Measurements from ENCODE around the gene NEK11. TPM values are rescaled to one million over a fixed set of nuclear protein-coding genes. Genes with fewer than 3 reads are reported as not detected.

Gene NEK11, protein sequence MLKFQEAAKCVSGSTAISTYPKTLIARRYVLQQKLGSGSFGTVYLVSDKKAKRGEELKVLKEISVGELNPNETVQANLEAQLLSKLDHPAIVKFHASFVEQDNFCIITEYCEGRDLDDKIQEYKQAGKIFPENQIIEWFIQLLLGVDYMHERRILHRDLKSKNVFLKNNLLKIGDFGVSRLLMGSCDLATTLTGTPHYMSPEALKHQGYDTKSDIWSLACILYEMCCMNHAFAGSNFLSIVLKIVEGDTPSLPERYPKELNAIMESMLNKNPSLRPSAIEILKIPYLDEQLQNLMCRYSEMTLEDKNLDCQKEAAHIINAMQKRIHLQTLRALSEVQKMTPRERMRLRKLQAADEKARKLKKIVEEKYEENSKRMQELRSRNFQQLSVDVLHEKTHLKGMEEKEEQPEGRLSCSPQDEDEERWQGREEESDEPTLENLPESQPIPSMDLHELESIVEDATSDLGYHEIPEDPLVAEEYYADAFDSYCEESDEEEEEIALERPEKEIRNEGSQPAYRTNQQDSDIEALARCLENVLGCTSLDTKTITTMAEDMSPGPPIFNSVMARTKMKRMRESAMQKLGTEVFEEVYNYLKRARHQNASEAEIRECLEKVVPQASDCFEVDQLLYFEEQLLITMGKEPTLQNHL
- 6.1 and 13.3 TPM in 2 replicates for total RNA-seq (2014; rRNA removed)
- 5.1 TPM for polyA plus RNA-seq (2012)

DNA sequence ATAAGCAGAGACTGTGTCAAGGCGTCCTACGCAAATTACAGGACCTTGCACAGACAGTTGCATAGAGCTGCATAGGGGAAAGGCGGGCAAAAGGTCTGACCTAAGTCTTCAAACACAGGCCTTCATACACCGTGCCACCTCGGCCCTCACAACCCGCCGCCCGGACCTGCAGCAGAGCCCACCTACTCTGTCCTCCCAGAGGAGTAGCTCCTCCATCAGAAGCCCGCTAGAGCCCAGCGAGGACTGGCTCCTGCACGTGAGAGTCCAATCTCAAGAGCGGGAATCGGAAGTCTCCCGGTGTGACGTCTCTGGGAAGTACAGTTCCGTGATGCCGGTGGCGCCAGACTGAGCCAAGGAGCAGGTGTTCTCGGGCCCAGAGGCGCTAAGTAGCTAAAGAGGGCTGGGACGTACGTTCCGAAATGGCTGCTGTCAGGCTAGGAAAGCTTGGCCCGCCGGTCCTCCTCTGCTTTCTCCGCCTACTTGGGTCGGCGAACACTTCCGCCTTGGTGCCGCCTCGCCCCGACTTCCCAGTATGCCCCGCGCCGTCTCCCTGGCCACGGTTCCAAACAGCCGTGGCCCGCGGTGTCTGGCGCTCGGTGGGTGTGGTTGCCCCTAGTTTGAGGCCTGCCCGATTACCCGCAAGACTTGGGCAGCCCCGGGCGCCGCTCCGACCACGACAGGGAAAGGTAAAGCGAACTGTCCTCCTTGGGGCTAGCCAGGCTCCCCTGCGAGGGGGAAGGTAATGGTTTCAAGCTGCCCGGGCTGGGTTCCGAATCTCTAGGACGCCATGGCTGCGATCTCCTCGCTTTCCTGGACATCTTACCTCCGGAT is at the start of gene NEK11, which contains the start of gene ASTE1:
NEK11 (plus strand) TSS at position 557 of the 831 bp plus-strand sequence. CDS start 2,832 bp downstream, outside the sequence.
ASTE1 (minus strand) TSS at position 505 of the 831 bp plus-strand sequence. CDS start 1,519 bp downstream, outside the sequence.
- peak; percentile 83 for DNase-seq (ENCODE audit: low read depth)

DNA sequence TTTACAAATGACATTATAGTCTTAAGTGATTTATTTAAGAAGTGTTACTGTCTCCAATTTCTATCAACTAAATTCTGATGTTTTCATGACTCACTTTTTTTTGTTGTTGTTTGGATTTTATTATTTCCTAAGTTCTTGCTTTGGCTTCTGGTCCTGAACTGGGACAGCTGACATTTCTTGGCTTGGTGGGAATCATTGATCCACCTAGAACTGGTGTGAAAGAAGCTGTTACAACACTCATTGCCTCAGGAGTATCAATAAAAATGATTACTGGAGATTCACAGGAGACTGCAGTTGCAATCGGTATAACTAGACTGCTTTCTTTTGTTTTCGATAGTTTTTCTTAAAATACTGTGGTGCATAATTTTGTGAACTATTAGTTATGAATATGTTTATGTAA is 47.6 kb upstream of the NEK11 start:
- peak; percentile 25 for DNase-seq (ENCODE audit: low read depth)

DNA sequence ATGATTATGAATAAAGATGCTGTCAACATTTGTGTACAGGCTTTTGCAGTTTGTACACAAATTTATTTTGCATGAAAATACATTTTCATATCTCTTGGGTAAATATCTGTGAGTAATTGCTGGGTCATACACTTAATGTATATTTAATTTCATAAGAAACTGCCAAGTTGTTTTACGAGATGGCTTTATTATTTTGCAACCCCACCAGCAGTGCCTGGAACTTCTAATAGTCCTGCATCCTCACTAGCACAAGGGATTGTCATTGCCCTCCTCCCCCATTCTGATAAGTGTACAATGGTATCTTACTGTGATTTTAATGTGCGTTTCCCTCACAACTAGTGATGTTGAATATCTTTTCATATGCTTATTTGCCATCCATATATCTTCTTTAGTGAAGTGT is 45.2 kb upstream of the NEK11 start:
- no peak for DNase-seq (ENCODE audit: low read depth)

GRCh38 chr3:130990282-130990681 is 36.4 kb upstream of the NEK11 start:
- DNase-seq (ENCODE audit: low read depth), result no peak

DNA sequence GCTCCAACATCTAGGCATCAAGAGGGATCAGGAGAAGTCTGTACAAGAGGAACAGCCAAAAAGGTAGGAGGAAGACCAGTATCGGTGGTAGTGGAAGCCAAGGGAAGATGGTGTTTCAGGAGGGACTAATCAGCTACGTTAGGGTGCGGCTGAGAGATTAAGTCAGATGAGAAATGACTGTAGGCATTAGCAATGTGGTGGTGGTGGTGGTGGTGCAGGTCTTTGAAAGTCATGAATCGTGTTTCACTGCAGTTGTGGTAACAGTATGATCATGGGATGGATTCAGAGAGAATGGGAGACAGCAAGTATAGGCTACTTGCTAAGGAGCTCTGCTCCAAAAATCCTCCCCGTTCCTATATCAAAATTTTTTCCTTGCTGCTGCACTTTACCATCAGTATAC is 35.6 kb upstream of the NEK11 start:
- DNase-seq (ENCODE audit: low read depth), result no peak

GRCh38 chr3:130992344-130992743 is 34.3 kb upstream of the NEK11 start:
- DNase-seq (ENCODE audit: low read depth), result no peak

GRCh38 chr3:130997289-130997688 is 29.4 kb upstream of the NEK11 start:
- DNase-seq (ENCODE audit: low read depth), result no peak

DNA sequence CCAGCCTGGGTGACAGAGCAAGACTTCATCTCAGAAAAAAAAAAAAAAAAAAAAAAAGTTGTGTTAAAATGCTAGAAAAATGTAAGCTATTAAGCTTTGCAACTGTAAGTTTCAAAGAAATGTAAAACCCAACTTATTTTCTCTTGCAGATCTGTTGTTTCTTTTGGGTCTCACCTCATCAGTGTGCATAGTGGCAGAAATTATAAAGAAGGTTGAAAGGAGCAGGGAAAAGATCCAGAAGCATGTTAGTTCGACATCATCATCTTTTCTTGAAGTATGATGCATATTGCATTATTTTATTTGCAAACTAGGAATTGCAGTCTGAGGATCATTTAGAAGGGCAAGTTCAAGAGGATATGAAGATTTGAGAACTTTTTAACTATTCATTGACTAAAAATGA is 25.6 kb upstream of the NEK11 start:
- DNase-seq (ENCODE audit: low read depth), result no peak

GRCh38 chr3:131004603-131005002 is 22.1 kb upstream of the NEK11 start:
- DNase-seq (ENCODE audit: low read depth), result no peak

DNA sequence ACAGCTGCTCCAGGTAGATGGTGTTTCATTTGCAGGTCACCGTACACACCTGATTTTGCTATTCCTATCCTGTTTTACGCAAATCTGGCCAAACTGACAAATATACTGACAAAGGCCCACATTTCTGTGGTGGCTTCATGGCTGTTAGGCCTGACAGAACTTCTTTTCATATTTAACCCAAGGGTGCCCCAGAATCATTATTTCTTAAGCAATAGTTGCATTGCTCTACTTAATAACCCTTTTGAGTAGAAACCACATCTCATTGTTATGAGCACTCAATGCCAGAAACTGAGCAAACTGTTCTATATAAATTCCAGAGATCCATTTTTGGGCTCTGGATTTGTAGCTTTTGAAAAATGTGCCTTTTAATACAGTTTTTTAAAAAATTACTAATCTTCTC is 19.4 kb upstream of the NEK11 start:
- no peak for DNase-seq (ENCODE audit: low read depth)

GRCh38 chr3:131007782-131008181 is 18.9 kb upstream of the NEK11 start:
- DNase-seq (ENCODE audit: low read depth), result no peak

DNA sequence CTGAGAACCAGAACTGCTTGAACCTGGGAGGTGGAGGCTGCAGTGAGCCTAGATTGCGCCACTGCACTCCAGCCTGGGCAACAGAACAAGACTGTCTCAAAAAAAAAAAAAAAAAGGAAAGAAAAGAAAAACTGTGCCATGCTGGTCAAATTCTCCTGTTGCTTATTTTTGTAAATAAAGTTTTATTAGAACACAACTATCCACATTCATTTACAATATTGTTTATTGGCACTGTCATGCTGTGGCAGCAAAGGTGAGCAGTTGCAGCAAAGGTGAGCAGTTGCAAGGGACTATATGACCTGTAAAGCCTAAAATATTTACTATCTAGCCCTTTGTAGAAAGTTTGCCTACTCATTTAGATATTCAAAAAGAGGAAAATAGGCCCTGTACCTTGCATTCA is 18.4 kb upstream of the NEK11 start:
- no peak for DNase-seq (ENCODE audit: low read depth)

DNA sequence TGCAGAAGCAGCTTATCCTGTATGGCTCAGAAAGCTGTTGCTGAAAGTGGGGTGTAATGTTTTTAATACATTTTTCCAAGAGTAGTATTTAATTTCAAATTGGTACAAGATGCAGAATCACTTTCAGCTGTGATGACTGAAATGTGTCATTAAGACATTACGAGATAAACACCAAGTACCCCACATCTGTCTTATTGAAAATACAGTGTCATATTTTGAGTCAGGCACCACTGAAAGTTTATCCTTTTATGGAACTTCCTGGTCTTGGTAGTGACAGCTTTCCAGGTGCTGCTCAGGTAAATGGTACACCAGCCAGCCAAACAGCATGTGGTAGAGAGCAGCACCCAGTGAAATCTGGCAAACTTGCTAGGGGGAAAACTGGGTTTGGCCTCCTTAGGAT is 17.0 kb upstream of the NEK11 start:
- no peak for DNase-seq (ENCODE audit: low read depth)

GRCh38 chr3:131018970-131019369 is 7.7 kb upstream of the NEK11 start:
- no peak for DNase-seq (ENCODE audit: low read depth)

- DNase-seq (ENCODE audit: low read depth), result peak; percentile 74
Measured at GRCh38 chr3:131020122-131020693, 6.5 kb upstream of the NEK11 start.

GRCh38 chr3:131025539-131025938 is 1.1 kb upstream of the NEK11 start:
- DNase-seq (ENCODE audit: low read depth), result no peak

- no peak for DNase-seq (ENCODE audit: low read depth)
Measured at GRCh38 chr3:131028844-131029243, 2.2 kb downstream of the NEK11 start.

DNA sequence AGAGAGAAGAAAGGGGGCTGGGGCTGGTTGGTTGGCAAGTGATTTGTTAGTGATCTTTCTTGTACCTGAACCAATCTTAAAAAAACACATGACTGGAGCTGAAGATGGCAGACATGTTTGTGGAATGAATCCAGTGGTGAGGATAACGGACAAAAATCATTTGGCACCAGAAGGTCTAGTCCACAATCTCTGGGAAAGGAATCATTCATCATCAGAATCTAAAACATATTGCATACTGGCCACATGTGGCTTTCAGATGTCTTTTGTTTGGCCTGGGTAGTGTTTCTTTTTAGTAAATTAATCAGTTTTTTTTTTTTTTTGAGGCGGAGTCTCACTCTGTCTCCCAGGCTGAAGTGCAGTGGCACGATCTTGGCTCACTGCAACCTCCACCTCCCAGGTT is 5.0 kb downstream of the NEK11 start:
- DNase-seq (ENCODE audit: low read depth), result no peak

- peak; percentile 44 for DNase-seq (ENCODE audit: low read depth)
Measured at GRCh38 chr3:131033480-131034080, 6.9 kb downstream of the NEK11 start.

GRCh38 chr3:131036200-131036816 is 9.6 kb downstream of the NEK11 start:
- DNase-seq (ENCODE audit: low read depth), result peak; percentile 67

GRCh38 chr3:131036986-131037385 is 10.3 kb downstream of the NEK11 start:
- no peak for DNase-seq (ENCODE audit: low read depth)
